GM23338 (cell line): Measurements from ENCODE around the gene CDK2. TPM values are rescaled to one million over a fixed set of nuclear protein-coding genes. Genes with fewer than 3 reads are reported as not detected.

Source experiments
- ATAC-seq: fragments of 200-7000 bp; cut with Tn5 transposase; 3 replicates; pipeline ENCODE4 v1.9.1; 2020
- DNase-seq: peaks from one replicate; pipeline ENCODE4 v3.0.0-alpha.2; 2015; ENCODE audit warnings: low spot score
- H2AFZ ChIP-seq: fragments of 200-600 bp; sonication (generic); 2 replicates; pipeline ENCODE4 v1.8.0; 2016; ENCODE audit warnings: antibody characterized with exemption, mild to moderate bottlenecking, moderate library complexity
- H3F3A ChIP-seq: fragments of 200-600 bp; sonication (generic); replicated peaks from 2 replicates; pipeline ENCODE4 v1.8.0; 2017; ENCODE audit warnings: antibody characterized with exemption, mixed run types, low read depth
- H3K27ac ChIP-seq: fragments of 200-600 bp; sonication (generic); 2 replicates; pipeline ENCODE4 v1.6.1; 2016; ENCODE audit warnings: low read depth
- H3K27me3 ChIP-seq: fragments of 200-600 bp; sonication (generic); 2 replicates; pipeline ENCODE4 v1.8.0; 2016; ENCODE audit warnings: mild to moderate bottlenecking, mixed run types, moderate library complexity; ENCODE audit not compliant: insufficient read depth
- H3K36me3 ChIP-seq: fragments of 200-600 bp; sonication (generic); 2 replicates; pipeline ENCODE4 v1.8.0; 2016; ENCODE audit warnings: mild to moderate bottlenecking; ENCODE audit not compliant: insufficient read depth
- H3K4me1 ChIP-seq: fragments of 200-600 bp; sonication (generic); 2 replicates; pipeline ENCODE4 v1.8.0; 2016; ENCODE audit warnings: mild to moderate bottlenecking, moderate library complexity; ENCODE audit not compliant: insufficient read depth
- H3K4me2 ChIP-seq: fragments of 200-600 bp; sonication (generic); 2 replicates; pipeline ENCODE4 v1.7.1; 2017; ENCODE audit warnings: mixed run types
- H3K4me3 ChIP-seq: fragments of 200-600 bp; sonication (generic); 2 replicates; pipeline ENCODE4 v1.6.1; 2016; ENCODE audit warnings: mixed run types
- H3K79me2 ChIP-seq: fragments of 200-600 bp; sonication (generic); replicated peaks from 2 replicates; pipeline ENCODE4 v1.8.0; 2017; ENCODE audit warnings: mild to moderate bottlenecking; ENCODE audit not compliant: insufficient read depth
- H3K9me2 ChIP-seq: fragments of 200-600 bp; sonication (generic); 2 replicates; pipeline ENCODE4 v1.8.0; 2017; ENCODE audit not compliant: insufficient read depth
- H4K20me1 ChIP-seq: fragments of 200-600 bp; sonication (generic); replicated peaks from 2 replicates; pipeline ENCODE4 v1.8.0; 2017; ENCODE audit warnings: mild to moderate bottlenecking; ENCODE audit not compliant: insufficient read depth
- H3K27ac Mint-ChIP-seq: 2 replicates; pipeline ENCODE4 v1.8.0; 2020; ENCODE audit warnings: inconsistent platforms, mild to moderate bottlenecking, moderate library complexity, mixed read lengths
- H3K27me3 Mint-ChIP-seq: 3 replicates; pipeline ENCODE4 v1.8.0; 2022; ENCODE audit warnings: low read depth, mild to moderate bottlenecking, moderate library complexity, mixed read lengths, inconsistent platforms; ENCODE audit not compliant: insufficient read depth, poor library complexity
- H3K36me3 Mint-ChIP-seq: 3 replicates; pipeline ENCODE4 v1.8.0; 2021; ENCODE audit warnings: low read depth, mild to moderate bottlenecking, inconsistent platforms, moderate library complexity, mixed read lengths
- H3K4me1 Mint-ChIP-seq: 3 replicates; pipeline ENCODE4 v1.8.0; 2020; ENCODE audit warnings: mild to moderate bottlenecking, inconsistent platforms, mixed read lengths
- H3K4me3 Mint-ChIP-seq: 3 replicates; pipeline ENCODE4 v1.8.0; 2021; ENCODE audit warnings: moderate library complexity, mild to moderate bottlenecking, inconsistent platforms, mixed read lengths
- H3K9me3 Mint-ChIP-seq: 3 replicates; pipeline ENCODE4 v1.8.0; 2020; ENCODE audit warnings: moderate library complexity, mild to moderate bottlenecking, inconsistent platforms, mixed read lengths
- CTCF ChIP-seq, 2 experiments: fragments of 200-600 bp in 1 of 2; sonication (generic) in 1 of 2; conservative IDR thresholded peaks; 2 replicates each; pipeline versions ENCODE4 v1.5.1 to v1.6.1; 2016 to 2017; ENCODE audit warnings: antibody characterized with exemption in 2 of 2, low read depth in 2 of 2, mild to moderate bottlenecking in 2 of 2, moderate library complexity in 1 of 2
- EZH2 ChIP-seq: fragments of 200-600 bp; sonication (generic); IDR thresholded peaks from one replicate; pipeline ENCODE4 v1.8.0; 2017; ENCODE audit warnings: antibody characterized with exemption, mild to moderate bottlenecking, low read depth; ENCODE audit not compliant: unreplicated experiment
- NANOG ChIP-seq: IDR thresholded peaks from 2 replicates; pipeline ENCODE4 v1.6.1; 2016; ENCODE audit warnings: antibody characterized with exemption, borderline replicate concordance
- ZNF331 ChIP-seq: fragments of 250-450 bp; sonication (Bioruptor Pico); IDR thresholded peaks from 2 replicates; pipeline ENCODE4 v1.5.0; 2020; ENCODE audit warnings: low read depth, mild to moderate bottlenecking, moderate library complexity
- polyA plus RNA-seq: library from polyadenylated mRNA; unstranded; fragments of >200 nt; fragmentation: Nextera tagmentation; extraction: Ambion mirVana; gene quantifications from 2 replicates; pipeline ENCODE4 v1.2.1, GENCODE V29; 2016
- total RNA-seq: library from RNA; depleted of rRNA; stranded (reverse); fragments of >200 nt; shearing (Covaris generic); gene quantifications from 2 replicates; pipeline ENCODE4 v1.2.3, GENCODE V29; 2014
- TF ChIP-seq, protein P1 (sequence below): fragments of 250-450 bp; sonication (Bioruptor Pico); IDR thresholded peaks from 2 replicates; pipeline ENCODE4 v1.5.0; 2020; ENCODE audit warnings: mild to moderate bottlenecking, moderate library complexity

CDK2 gene
- total and polyA plus RNA-seq, 2 experiments from 2014 or later = 15.2 to 31.0 TPM

DNA sequence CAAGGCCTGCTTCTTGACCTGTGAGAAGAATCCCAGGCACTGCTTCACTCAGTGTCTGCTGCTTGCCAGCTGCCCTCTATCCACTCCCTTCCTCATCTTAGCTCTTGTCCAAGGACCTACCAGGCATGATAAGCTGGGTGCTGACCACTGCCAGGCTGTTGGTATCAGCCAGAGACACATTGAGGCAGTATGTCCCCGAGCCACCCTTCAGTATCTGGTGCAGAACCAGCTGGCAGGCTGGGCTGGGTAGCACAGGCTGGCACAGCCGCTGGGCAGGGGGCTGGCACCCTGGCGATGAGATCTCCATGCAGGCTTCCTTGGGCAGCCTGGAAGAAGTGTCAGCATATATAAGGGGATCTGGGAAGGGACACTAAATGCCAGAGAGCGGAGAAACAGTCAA is 11.3 kb upstream of the CDK2 start (continued):
- TF ChIP-seq, protein P1, sequence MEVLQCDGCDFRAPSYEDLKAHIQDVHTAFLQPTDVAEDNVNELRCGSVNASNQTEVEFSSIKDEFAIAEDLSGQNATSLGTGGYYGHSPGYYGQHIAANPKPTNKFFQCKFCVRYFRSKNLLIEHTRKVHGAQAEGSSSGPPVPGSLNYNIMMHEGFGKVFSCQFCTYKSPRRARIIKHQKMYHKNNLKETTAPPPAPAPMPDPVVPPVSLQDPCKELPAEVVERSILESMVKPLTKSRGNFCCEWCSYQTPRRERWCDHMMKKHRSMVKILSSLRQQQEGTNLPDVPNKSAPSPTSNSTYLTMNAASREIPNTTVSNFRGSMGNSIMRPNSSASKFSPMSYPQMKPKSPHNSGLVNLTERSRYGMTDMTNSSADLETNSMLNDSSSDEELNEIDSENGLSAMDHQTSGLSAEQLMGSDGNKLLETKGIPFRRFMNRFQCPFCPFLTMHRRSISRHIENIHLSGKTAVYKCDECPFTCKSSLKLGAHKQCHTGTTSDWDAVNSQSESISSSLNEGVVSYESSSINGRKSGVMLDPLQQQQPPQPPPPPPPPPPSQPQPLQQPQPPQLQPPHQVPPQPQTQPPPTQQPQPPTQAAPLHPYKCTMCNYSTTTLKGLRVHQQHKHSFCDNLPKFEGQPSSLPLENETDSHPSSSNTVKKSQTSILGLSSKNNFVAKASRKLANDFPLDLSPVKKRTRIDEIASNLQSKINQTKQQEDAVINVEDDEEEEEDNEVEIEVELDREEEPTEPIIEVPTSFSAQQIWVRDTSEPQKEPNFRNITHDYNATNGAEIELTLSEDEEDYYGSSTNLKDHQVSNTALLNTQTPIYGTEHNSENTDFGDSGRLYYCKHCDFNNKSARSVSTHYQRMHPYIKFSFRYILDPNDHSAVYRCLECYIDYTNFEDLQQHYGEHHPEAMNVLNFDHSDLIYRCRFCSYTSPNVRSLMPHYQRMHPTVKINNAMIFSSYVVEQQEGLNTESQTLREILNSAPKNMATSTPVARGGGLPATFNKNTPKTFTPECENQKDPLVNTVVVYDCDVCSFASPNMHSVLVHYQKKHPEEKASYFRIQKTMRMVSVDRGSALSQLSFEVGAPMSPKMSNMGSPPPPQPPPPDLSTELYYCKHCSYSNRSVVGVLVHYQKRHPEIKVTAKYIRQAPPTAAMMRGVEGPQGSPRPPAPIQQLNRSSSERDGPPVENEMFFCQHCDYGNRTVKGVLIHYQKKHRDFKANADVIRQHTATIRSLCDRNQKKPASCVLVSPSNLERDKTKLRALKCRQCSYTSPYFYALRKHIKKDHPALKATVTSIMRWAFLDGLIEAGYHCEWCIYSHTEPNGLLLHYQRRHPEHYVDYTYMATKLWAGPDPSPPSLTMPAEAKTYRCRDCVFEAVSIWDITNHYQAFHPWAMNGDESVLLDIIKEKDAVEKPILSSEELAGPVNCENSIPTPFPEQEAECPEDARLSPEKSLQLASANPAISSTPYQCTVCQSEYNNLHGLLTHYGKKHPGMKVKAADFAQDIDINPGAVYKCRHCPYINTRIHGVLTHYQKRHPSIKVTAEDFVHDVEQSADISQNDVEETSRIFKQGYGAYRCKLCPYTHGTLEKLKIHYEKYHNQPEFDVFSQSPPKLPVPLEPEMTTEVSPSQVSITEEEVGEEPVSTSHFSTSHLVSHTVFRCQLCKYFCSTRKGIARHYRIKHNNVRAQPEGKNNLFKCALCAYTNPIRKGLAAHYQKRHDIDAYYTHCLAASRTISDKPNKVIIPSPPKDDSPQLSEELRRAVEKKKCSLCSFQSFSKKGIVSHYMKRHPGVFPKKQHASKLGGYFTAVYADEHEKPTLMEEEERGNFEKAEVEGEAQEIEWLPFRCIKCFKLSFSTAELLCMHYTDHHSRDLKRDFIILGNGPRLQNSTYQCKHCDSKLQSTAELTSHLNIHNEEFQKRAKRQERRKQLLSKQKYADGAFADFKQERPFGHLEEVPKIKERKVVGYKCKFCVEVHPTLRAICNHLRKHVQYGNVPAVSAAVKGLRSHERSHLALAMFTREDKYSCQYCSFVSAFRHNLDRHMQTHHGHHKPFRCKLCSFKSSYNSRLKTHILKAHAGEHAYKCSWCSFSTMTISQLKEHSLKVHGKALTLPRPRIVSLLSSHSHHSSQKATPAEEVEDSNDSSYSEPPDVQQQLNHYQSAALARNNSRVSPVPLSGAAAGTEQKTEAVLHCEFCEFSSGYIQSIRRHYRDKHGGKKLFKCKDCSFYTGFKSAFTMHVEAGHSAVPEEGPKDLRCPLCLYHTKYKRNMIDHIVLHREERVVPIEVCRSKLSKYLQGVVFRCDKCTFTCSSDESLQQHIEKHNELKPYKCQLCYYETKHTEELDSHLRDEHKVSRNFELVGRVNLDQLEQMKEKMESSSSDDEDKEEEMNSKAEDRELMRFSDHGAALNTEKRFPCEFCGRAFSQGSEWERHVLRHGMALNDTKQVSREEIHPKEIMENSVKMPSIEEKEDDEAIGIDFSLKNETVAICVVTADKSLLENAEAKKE (CRISPR knock-in tag) = no peak
- TF ChIP-seq ZNF331 (CRISPR knock-in tag) (no peak), NANOG (no peak)

- Histone ChIP-seq H3K4me1 (no peaks in the 10 kb centered on the region), H3F3A (0 out of 2 replicates have a peak, but pooled peaks cover 3% of the 10 kb centered on the region), H2AFZ (no peak overlapping the region), H3K4me2 (no peak overlapping the region), H3K4me3 (no peak overlapping the region), H3K9me2 (no peaks in the 10 kb centered on the region), H3K36me3 (0 out of 2 replicates have a peak, but pooled peaks cover 4% of the 10 kb centered on the region), H4K20me1 (no peaks in the 10 kb centered on the region), H3K79me2 (no peaks in the 10 kb centered on the region), H3K27ac (no peak overlapping the region), H3K27me3 (no peaks in the 10 kb centered on the region)
- H3K36me3 Mint-ChIP-seq = peaks cover 12% of the 10 kb centered on the region
- H3K27ac Mint-ChIP-seq = no peak overlapping the region
- peak; percentile 60 for ATAC-seq
- no peaks in the 10 kb centered on the region for H3K9me3 Mint-ChIP-seq
- H3K4me1 Mint-ChIP-seq = no peaks in the 10 kb centered on the region
- DNase-seq = peak; percentile 54
- no peaks in the 10 kb centered on the region for H3K27me3 Mint-ChIP-seq
- TF ChIP-seq CTCF (conservative IDR thresholded peaks at IDR 0.05; ENCODE audit: low read depth in 2 of 2) (peak; percentile 9 to 34; a peak in 2 of 4 replicates), EZH2 (no peak)
- no peak overlapping the region for H3K4me3 Mint-ChIP-seq
These were observed 10.7 kb upstream of the CDK2 start for GRCh38 chr12:55955800-55956508.
